Regular cardiac myocyte (primary cell): ENCODE data around the gene RGS19. TPM values are rescaled to one million over a fixed set of nuclear protein-coding genes. Genes with fewer than 3 reads are reported as not detected.

Source experiments
- total RNA-seq: library from RNA; depleted of rRNA; stranded (reverse); fragments of >200 nt; gene quantifications from 2 replicates; pipeline ENCODE4 v1.2.3, GENCODE V29; 2014

Gene RGS19
- 6.3 and 7.0 TPM in 2 replicates for total RNA-seq

GRCh38 chr20:64079273-64080012 is at the start of gene RGS19:
Gene RGS19, minus strand, starts transcription at chr20:64079518. Its CDS starts 2,632 bp downstream, at chr20:64076886.

GRCh38 chr20:64106981-64107735 is 27.8 kb upstream of the RGS19 start, which contains the start of gene NPBWR2:
Gene NPBWR2, minus strand, starts transcription at chr20:64107565. Its CDS starts 734 bp downstream, at chr20:64106831.

GRCh38 chr20:64083804-64084684 is 4.7 kb upstream of the RGS19 start, which contains the start of gene LKAAEAR1:
Gene LKAAEAR1, minus strand, starts transcription at chr20:64084398. Its CDS starts 179 bp downstream, at chr20:64084219.

GRCh38 chr20:64080013-64080812 is 895 bp upstream of the RGS19 start, which contains the start of gene OPRL1:
Gene OPRL1, plus strand, starts transcription at chr20:64080082. Its CDS starts 12,639 bp downstream, at chr20:64092721.

GRCh38 chr20:64062596-64063388 is 16.5 kb downstream of the RGS19 start, which contains the start of gene TCEA2:
Gene TCEA2, plus strand, starts transcription at chr20:64063198. Its CDS starts 115 bp downstream, at chr20:64063313.

GRCh38 chr20:64049060-64049877 is 30.0 kb downstream of the RGS19 start, which contains the start of gene SOX18:
Gene SOX18, minus strand, starts transcription at chr20:64049639. Its CDS starts 123 bp downstream, at chr20:64049516.

GRCh38 chr20:64035933-64036345 is 43.4 kb downstream of the RGS19 start, which contains the start of gene C20orf204:
Gene C20orf204, plus strand, starts transcription at chr20:64036182. Its CDS starts 142 bp downstream, at chr20:64036324.

Other genes starting within 250 kb of the RGS19 start
- gene ZBTB46, start 248.3 kb downstream of the RGS19 start, total RNA-seq: 4.8 and 14.6 TPM in 2 replicates
- gene ABHD16B, start 218.0 kb downstream of the RGS19 start, total RNA-seq: not detected in 2 replicates
- gene TPD52L2, start 214.2 kb downstream of the RGS19 start, total RNA-seq: 137 and 175 TPM in 2 replicates
- gene DNAJC5, start 184.4 kb downstream of the RGS19 start, total RNA-seq: 73.9 and 78.2 TPM in 2 replicates
- gene UCKL1, start 123.1 kb downstream of the RGS19 start, total RNA-seq: 13.5 and 25.9 TPM in 2 replicates
- gene ZNF512B, start 109.6 kb downstream of the RGS19 start, total RNA-seq: 5.1 and 8.4 TPM in 2 replicates
- 0.38 and 0.56 TPM in 2 replicates for gene SAMD10, start 99.9 kb downstream of the RGS19 start, total RNA-seq
- gene PRPF6, start 98.4 kb downstream of the RGS19 start, total RNA-seq: 49.6 and 65.6 TPM in 2 replicates
- gene C20orf204, start 43.3 kb downstream of the RGS19 start, total RNA-seq: 0.77 and 0.85 TPM in 2 replicates
- gene SOX18, start 29.9 kb downstream of the RGS19 start, total RNA-seq: under 0.01 and 0.19 TPM in 2 replicates
- gene TCEA2, start 16.3 kb downstream of the RGS19 start, total RNA-seq: 10.0 and 33.0 TPM in 2 replicates
- 0.19 and 2.0 TPM in 2 replicates for gene OPRL1, start 564 bp upstream of the RGS19 start, total RNA-seq
- gene LKAAEAR1, start 4.9 kb upstream of the RGS19 start, total RNA-seq: 0.19 TPM in 1 of 2 replicates, not detected in the other
- gene NPBWR2, start 28.0 kb upstream of the RGS19 start, total RNA-seq: not detected in 2 replicates
- not detected in 2 replicates for gene MYT1, start 84.9 kb upstream of the RGS19 start, total RNA-seq
- gene PCMTD2, start 176.2 kb upstream of the RGS19 start, total RNA-seq: 25.3 and 44.0 TPM in 2 replicates